IPS-20b (cell line): ENCODE measurements around the gene NPSR1.

Experiments used
- H3K27ac ChIP-seq: one replicate; pipeline ENCODE4 v1.5.1; 2013; ENCODE audit warnings: low read length
- H3K27me3 ChIP-seq: 2 replicates; pipeline ENCODE4 v1.6.1; 2013; ENCODE audit warnings: mild to moderate bottlenecking, low read length, inconsistent platforms; ENCODE audit not compliant: insufficient read depth
- H3K36me3 ChIP-seq: 2 replicates; pipeline ENCODE4 v1.6.1; 2013; ENCODE audit warnings: low read depth, mild to moderate bottlenecking, inconsistent platforms, low read length, moderate library complexity; ENCODE audit not compliant: insufficient read depth
- H3K4me1 ChIP-seq: 2 replicates; pipeline ENCODE4 v1.6.1; 2013; ENCODE audit warnings: mild to moderate bottlenecking, control low read depth, inconsistent platforms, low read length, moderate library complexity; ENCODE audit not compliant: insufficient read depth
- H3K4me3 ChIP-seq: 2 replicates; pipeline ENCODE4 v1.5.1; 2013; ENCODE audit warnings: mild to moderate bottlenecking, low read length, inconsistent platforms
- H3K9ac ChIP-seq: 2 replicates; pipeline ENCODE4 v1.6.1; 2013; ENCODE audit warnings: low read depth, mild to moderate bottlenecking, inconsistent platforms, low read length, moderate library complexity
- H3K9me3 ChIP-seq: 2 replicates; pipeline ENCODE4 v1.6.1; 2013; ENCODE audit warnings: mild to moderate bottlenecking, low read depth, low read length, inconsistent platforms; ENCODE audit not compliant: insufficient read depth

Gene NPSR1

DNA sequence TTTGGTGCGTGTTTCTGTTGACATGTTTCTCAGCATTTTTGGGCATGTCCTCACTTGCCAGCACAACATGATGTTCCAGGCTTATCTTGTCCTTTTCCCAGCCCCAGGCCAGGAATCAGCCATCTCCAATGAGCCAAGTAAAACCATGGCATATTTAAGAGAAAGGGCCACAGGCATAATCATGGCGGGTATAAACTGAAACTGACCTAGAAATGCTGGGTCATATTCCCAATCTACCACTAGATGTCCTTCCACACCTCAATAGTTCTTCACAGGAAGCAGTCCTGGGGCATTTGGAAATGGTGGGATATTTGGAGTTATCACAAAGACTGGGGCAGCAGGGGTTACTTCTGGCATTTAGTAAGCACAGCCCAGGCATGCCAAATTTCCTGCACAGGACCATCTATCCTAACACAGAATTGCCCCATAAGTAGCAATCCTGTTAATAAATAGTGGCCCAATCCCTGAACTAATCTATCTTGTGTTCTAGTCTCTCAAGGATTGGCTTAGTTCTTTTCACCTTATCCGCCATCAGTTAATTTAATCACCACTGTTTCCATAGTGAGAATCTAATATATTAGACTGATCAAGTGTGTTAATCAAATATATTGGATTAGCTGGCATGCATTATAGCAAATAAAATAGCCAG is 101.6 kb downstream of the NPSR1 start:
- no peaks in the 10 kb centered on the region for H3K9me3 ChIP-seq
- H3K27me3 ChIP-seq, result no peaks in the 10 kb centered on the region
- no peak overlapping the region for H3K4me3 ChIP-seq
- H3K9ac ChIP-seq, result no peak overlapping the region
- peaks cover 7% of the 10 kb centered on the region; the same call in 1 of the 2 replicates for H3K4me1 ChIP-seq
- no peak overlapping the region for H3K27ac ChIP-seq
- no peaks in the 10 kb centered on the region for H3K36me3 ChIP-seq

DNA sequence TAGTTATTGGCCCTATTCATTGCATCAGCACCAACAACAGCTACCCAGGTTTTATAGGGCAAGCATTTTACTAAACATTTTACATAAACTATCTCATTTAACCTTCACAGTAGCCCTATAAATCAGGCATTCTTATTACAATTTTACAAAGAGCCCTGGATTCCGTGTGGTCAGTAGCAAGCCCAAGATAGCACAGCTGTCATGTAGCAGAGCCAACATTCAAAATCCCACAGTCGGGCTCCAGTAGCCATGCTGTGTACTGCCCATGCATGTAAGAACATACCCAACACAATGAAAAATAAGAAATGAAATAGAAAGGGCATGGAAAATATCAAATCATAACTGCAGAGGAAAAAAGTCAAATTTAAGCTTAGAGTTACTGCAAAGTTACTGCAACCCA is 102.3 kb downstream of the NPSR1 start:
- Histone ChIP-seq H3K4me3 (no peak overlapping the region), H3K36me3 (no peaks in the 10 kb centered on the region), H3K27me3 (no peaks in the 10 kb centered on the region), H3K9ac (no peak overlapping the region), H3K27ac (no peak overlapping the region), H3K4me1 (peaks cover 7% of the 10 kb centered on the region; the same call in 1 of the 2 replicates), H3K9me3 (no peaks in the 10 kb centered on the region)

DNA sequence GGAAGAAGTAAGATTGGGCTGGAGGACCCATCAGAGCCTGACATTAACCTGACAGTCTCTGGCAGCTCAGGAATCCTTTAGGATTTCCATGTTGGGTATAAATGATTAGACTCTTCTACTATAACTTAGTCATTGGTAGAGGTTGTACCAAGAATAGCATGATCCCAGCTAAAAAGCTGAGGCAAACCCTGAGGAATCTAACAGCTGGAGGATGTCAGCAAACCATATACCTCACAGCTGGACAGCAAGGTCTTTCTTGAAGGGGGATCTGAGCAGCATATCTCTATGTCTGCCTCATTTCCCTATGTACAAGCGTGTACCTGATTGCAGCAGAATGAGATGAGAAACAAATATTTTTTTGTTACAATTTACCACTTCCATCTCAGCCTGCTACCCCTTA is 103.2 kb downstream of the NPSR1 start:
- no peak overlapping the region for H3K27ac ChIP-seq
- H3K9me3 ChIP-seq, result no peaks in the 10 kb centered on the region
- no peaks in the 10 kb centered on the region for H3K27me3 ChIP-seq
- no peak overlapping the region for H3K4me3 ChIP-seq
- peaks cover under 1% of the 10 kb centered on the region; the same call in 1 of the 2 replicates for H3K4me1 ChIP-seq
- no peak overlapping the region for H3K9ac ChIP-seq
- H3K36me3 ChIP-seq, result no peaks in the 10 kb centered on the region

DNA sequence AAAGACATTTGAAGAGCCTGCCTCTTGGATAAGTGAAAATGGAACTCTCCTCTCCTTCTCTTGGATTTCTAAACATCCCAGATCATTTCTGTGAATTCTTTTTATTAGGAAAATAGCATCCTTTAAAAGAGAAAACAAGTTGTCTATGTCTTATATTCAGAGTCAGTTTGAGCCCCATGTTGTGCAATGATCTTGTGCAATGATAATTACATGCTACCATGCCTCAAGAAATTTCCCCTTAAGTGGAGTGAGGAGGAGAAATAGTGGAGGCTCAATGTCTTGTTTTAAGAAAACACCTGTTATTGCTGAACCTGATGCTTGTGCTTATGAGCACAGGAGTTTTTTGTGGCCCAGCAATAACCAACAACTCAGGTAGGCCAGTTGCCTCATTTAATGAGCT is 103.6 kb downstream of the NPSR1 start:
- Histone ChIP-seq H3K27ac (no peak overlapping the region), H3K36me3 (no peaks in the 10 kb centered on the region), H3K4me1 (no peaks in the 10 kb centered on the region), H3K9me3 (no peaks in the 10 kb centered on the region), H3K9ac (no peak overlapping the region), H3K4me3 (no peak overlapping the region), H3K27me3 (no peaks in the 10 kb centered on the region)

DNA sequence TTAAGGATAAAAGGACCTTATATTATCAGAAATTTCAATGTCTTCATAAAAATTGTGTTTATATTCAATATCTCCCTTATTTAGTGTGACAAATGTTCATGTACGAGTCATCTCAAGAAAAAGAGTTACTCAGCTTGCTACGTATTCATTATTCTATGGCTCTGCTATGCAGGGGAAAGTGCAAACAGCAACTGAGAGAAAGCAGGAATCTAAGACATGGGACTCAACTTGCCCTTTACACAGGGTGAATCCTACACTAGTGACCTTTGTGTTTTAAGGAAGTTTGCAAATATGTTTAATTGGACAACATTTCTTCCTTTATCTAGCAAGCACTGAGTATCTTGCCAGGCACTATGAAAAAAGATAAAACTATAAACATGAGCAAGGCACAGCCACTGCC is 104.7 kb downstream of the NPSR1 start:
- Histone ChIP-seq H3K27ac (no peak overlapping the region), H3K4me3 (no peak overlapping the region), H3K9me3 (no peaks in the 10 kb centered on the region), H3K27me3 (no peaks in the 10 kb centered on the region), H3K4me1 (no peaks in the 10 kb centered on the region), H3K36me3 (no peaks in the 10 kb centered on the region), H3K9ac (no peak overlapping the region)

DNA sequence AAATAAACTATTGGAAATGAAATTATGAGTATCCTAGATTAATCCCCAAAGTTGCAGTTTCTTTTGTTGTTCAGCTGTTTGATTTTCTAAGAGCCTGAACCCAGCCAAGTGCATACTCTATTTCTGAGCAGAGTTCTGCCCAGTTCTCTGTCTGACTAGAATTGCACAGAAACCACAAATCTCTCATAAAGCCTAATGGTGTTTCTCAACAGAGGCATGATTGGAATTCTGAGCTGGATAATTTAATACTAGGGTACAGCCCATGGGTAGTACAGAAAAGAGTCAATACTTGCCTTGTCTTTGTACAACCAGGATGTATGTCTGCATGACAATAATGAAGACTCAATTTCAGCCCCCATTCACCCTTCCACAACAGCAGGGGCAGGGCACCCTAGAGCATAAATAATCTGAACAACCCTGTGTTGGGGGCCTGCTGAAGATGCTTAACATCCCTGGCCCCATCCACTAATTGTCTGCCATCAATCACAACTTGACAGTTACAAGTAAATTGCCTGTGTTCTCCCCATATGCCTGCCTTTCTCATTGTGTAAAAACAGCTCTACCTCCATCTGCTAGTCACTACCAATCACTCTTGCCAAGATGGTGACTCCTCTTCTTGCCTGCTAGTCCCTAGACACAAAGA is 114.4 kb downstream of the NPSR1 start:
- H3K36me3 ChIP-seq, result no peaks in the 10 kb centered on the region
- H3K9me3 ChIP-seq, result no peaks in the 10 kb centered on the region
- no peak overlapping the region for H3K9ac ChIP-seq
- no peak overlapping the region for H3K4me3 ChIP-seq
- H3K27me3 ChIP-seq, result no peaks in the 10 kb centered on the region
- peaks cover 1% of the 10 kb centered on the region; the same call in 1 of the 2 replicates for H3K4me1 ChIP-seq
- no peak overlapping the region for H3K27ac ChIP-seq

DNA sequence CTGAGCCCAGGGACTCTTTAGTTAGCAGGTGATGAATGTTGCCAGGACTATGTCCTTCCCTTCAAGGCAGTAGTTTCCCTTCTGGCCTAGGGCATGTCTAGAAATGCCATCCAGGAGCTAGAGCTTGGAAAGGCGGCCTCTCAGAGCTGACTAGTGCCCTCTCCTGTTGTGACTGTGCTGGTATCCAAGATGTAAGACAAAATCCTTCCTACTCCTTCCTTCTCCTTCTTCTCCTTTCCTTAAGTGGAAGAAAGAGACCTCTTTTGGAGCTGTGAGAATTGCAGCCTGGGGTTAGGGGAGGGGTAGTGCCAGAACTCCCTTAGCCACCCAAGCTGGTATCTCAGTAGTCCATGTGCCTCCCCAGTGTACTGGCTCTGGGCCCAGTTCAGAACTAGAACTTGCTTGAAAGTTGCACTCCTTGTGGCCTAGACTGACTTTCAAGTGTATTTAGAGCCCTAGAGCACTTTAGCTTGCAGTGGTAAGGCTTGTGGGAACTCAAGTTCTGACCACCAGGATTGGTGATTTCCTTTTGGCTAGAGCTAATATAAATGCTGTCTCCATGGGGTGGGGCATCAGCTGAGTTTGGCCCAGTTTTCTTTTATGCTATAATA is 118.8 kb downstream of the NPSR1 start:
- H3K9ac ChIP-seq, result no peak overlapping the region

DNA sequence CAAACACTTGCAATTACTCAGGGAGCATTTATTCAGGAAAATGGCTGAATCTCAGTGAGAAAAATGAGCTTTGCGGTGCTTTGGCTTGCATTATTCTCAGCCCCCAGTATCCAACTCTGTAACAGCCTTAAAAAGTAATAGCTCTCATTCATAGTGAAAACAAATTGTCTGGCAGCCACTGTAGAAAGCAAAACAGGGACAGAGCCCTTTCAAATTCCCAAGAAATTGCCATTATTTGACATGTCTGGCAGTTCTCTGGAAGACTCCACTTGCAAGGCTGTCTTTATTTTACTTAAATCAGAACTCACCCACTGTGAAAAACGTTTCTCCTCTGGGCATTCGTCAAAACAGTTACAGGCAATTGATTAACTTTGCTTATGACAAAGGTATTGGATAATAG is 122.5 kb downstream of the NPSR1 start:
- no peak overlapping the region for H3K4me3 ChIP-seq
- H3K27ac ChIP-seq, result no peak overlapping the region
- H3K9ac ChIP-seq, result no peak overlapping the region
- 0 out of 2 replicates have a peak, but pooled peaks cover 8% of the 10 kb centered on the region for H3K9me3 ChIP-seq
- H3K4me1 ChIP-seq, result peaks cover 8% of the 10 kb centered on the region; the same call in 1 of the 2 replicates
- H3K36me3 ChIP-seq, result no peaks in the 10 kb centered on the region
- no peaks in the 10 kb centered on the region for H3K27me3 ChIP-seq

More for the DNA sequence above, 118.8 kb downstream of the NPSR1 start:
- H3K4me3 ChIP-seq, result no peak overlapping the region
- no peaks in the 10 kb centered on the region for H3K9me3 ChIP-seq
- H3K27me3 ChIP-seq, result no peaks in the 10 kb centered on the region
- peaks cover 8% of the 10 kb centered on the region; the same call in 1 of the 2 replicates for H3K4me1 ChIP-seq
- H3K27ac ChIP-seq, result no peak overlapping the region
- no peaks in the 10 kb centered on the region for H3K36me3 ChIP-seq

DNA sequence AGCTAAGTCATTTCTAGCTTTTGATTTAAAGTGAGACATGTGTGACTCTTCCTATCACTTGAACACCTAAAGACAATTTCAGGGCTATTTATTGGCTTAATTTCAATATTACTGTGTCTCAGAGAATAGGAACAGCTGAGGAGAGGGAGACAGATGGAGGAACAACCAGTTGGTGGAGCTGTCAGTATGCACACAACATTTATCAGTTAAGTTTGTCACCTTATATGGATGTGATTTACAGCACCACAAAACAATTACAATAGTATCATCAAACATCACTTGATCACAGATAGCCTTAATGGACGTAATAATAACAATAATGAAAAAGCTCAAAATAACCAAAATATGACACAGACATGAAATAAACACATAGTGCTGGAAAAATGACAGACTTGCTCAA is 129.6 kb downstream of the NPSR1 start:
- Histone ChIP-seq H3K27me3 (no peaks in the 10 kb centered on the region), H3K36me3 (no peaks in the 10 kb centered on the region), H3K9ac (no peak overlapping the region), H3K4me1 (no peaks in the 10 kb centered on the region), H3K9me3 (0 out of 2 replicates have a peak, but pooled peaks cover 8% of the 10 kb centered on the region), H3K27ac (no peak overlapping the region), H3K4me3 (no peak overlapping the region)

DNA sequence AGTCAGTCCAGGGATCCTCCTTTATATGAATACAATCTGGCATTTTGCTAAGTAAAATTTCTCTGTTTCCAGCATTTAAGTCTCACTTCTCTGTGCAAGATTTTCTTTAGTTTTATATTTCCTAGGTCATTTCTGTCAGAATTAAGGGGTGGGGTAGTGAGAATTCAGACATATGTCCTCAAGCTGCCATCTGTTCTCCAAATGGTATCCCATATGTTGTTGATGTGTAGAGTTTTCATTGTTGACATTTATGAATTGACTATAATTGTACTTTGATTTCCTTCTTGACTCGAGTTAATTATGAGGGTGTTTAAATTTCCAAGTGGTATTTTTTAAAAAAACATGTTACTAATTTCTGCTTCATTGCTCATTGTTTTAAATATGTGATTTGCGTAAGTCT is 148.8 kb downstream of the NPSR1 start:
- Histone ChIP-seq H3K27ac (no peak overlapping the region), H3K4me1 (no peaks in the 10 kb centered on the region), H3K9me3 (no peaks in the 10 kb centered on the region), H3K27me3 (no peaks in the 10 kb centered on the region), H3K4me3 (no peak overlapping the region), H3K9ac (no peak overlapping the region), H3K36me3 (no peaks in the 10 kb centered on the region)

DNA sequence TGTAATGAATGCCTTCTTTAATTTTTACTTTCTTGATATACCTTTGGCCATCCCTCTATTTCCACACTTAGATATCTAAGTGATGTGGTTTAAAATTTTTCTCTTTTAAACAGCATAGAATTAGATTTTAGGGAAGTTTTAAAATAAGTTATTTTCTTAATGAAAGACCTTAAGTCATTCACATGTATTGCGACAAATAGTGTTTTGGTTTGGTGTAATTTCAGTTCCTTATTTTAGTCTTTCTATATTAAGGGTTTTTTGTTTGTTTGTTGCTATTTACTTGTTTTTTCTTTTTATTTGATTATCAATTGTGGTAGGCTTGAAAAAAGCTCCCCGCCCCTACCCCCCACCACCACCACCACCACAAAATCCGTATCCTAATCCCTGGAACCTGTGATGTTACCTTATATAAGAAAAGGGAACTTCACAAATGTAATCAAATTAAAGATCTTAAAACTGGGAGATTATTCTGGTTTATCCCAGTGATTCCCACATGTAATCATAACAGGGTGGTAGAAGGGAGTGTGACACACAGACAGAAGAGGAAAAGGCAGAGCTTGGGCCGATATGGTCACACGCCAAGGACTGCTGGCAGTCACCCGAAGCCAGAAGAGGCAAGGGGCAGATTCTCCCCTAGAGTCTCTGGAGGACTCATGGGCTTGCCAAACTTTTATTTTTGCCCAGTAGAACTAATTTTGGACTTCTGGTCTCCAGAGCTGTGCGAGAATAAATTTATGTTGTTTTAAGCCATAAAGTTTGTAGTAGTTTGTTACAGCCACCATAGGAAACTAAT is 149.7 kb downstream of the NPSR1 start:
- H3K4me1 ChIP-seq, result no peaks in the 10 kb centered on the region
- H3K27ac ChIP-seq, result no peak overlapping the region
- no peaks in the 10 kb centered on the region for H3K9me3 ChIP-seq
- H3K9ac ChIP-seq, result no peak overlapping the region
- no peaks in the 10 kb centered on the region for H3K36me3 ChIP-seq
- no peak overlapping the region for H3K4me3 ChIP-seq
- H3K27me3 ChIP-seq, result no peaks in the 10 kb centered on the region
